Measurements from ENCODE around the gene USP31.

USP31 gene

GRCh38 chr16:23092801-23093117 lies 56.5 kb downstream of the USP31 start:
- DNase-seq (ENCODE audit: low spot score) = no peak

GRCh38 chr16:23092072-23092800 lies 57.0 kb downstream of the USP31 start:
- DNase-seq (ENCODE audit: low spot score) = no peak

- DNase-seq (ENCODE audit: low spot score) = no peak
Measured at GRCh38 chr16:23089111-23089510, 60.1 kb downstream of the USP31 start.

- DNase-seq (ENCODE audit: low spot score) = no peak
Measured at GRCh38 chr16:23088018-23088417, 61.2 kb downstream of the USP31 start.

- DNase-seq (ENCODE audit: low spot score) = no peak
Measured at GRCh38 chr16:23085949-23086348, 63.3 kb downstream of the USP31 start.

- no peak for DNase-seq (ENCODE audit: low spot score)
Measured at GRCh38 chr16:23082161-23082788, 67.0 kb downstream of the USP31 start.

GRCh38 chr16:23081675-23082119 lies 67.6 kb downstream of the USP31 start:
- no peak for DNase-seq (ENCODE audit: low spot score)

- no peak for DNase-seq (ENCODE audit: low spot score)
Measured at GRCh38 chr16:23080747-23081146, 68.5 kb downstream of the USP31 start.

GRCh38 chr16:23080329-23080728 lies 68.9 kb downstream of the USP31 start:
- DNase-seq (ENCODE audit: low spot score) = no peak

- no peak for DNase-seq (ENCODE audit: low spot score)
Measured at GRCh38 chr16:23079675-23080301, 69.5 kb downstream of the USP31 start.

- no peak for DNase-seq (ENCODE audit: low spot score)
Measured at GRCh38 chr16:23074423-23074822, 74.8 kb downstream of the USP31 start.

- DNase-seq (ENCODE audit: low spot score) = no peak
Measured at GRCh38 chr16:23072769-23073549, 76.3 kb downstream of the USP31 start.

- DNase-seq (ENCODE audit: low spot score) = no peak
Measured at GRCh38 chr16:23072084-23072599, 77.1 kb downstream of the USP31 start.

GRCh38 chr16:23071196-23072083 lies 77.8 kb downstream of the USP31 start:
- no peak for DNase-seq (ENCODE audit: low spot score)

- no peak for DNase-seq (ENCODE audit: low spot score)
Measured at GRCh38 chr16:23069844-23070243, 79.4 kb downstream of the USP31 start.

GRCh38 chr16:23068079-23068736 lies 81.0 kb downstream of the USP31 start:
- DNase-seq (ENCODE audit: low spot score) = no peak

GRCh38 chr16:23066676-23067075 lies 82.6 kb downstream of the USP31 start:
- no peak for DNase-seq (ENCODE audit: low spot score)

GRCh38 chr16:23064639-23065038 lies 84.6 kb downstream of the USP31 start:
- DNase-seq (ENCODE audit: low spot score) = no peak

- no peak for DNase-seq (ENCODE audit: low spot score)
Measured at GRCh38 chr16:23062524-23062923, 86.7 kb downstream of the USP31 start.

- no peak for DNase-seq (ENCODE audit: low spot score)
Measured at GRCh38 chr16:23061669-23062068, 87.6 kb downstream of the USP31 start.

Measured in hematopoietic multipotent progenitor cell treated with erythropoietin and hydrocortisone succinate and interleukin-3 and kit ligand, for 17 days (in vitro differentiated cells).